ENCODE measurements around the gene MPP7. TPM values are rescaled to one million over a fixed set of nuclear protein-coding genes. Genes with fewer than 3 reads are reported as not detected.

MPP7 gene
- polyA plus RNA-seq, 1 experiment, result 0.94 TPM

- ChIA-PET POLR2A (no interaction called here), CTCF (no interaction called here)
- TF ChIP-seq CTCF (IDR thresholded peaks at IDR 0.05; ENCODE audit: low read depth, low read length), result no peak
These were observed 24.0 kb downstream of the MPP7 start for GRCh38 chr10:28278842-28279241.

GRCh38 chr10:28276384-28276783, 26.5 kb downstream of the MPP7 start:
- DNase-seq (ENCODE audit: low read depth, low spot score), result no peak
- no peak overlapping the region for H3K4me3 ChIP-seq (ENCODE audit: low read depth, low read length)
- H3K27me3 ChIP-seq (ENCODE audit: control insufficient read depth, insufficient read depth, low read length), result peaks cover 2% of the 10 kb centered on the region
- CTCF ChIA-PET, result interaction anchor here (0.6 to 1.5 kb wide), 2 partner anchors 17 to 117 kb away, joined by 4 read pairs; no protein-coding TSS in a partner anchor
- POLR2A ChIA-PET, result no interaction called here
- no peak for TF ChIP-seq CTCF (IDR thresholded peaks at IDR 0.05; ENCODE audit: low read depth, low read length)
- no peak overlapping the region for H3K27ac ChIP-seq (ENCODE audit: low read depth, low read length)
- H3K9me3 ChIP-seq (ENCODE audit: control insufficient read depth, insufficient read depth, low read length), result no peaks in the 10 kb centered on the region

More at GRCh38 chr10:28278842-28279241, 24.0 kb downstream of the MPP7 start:
- Histone ChIP-seq H3K9me3 (ENCODE audit: control insufficient read depth, insufficient read depth, low read length) (no peaks in the 10 kb centered on the region), H3K27ac (ENCODE audit: low read depth, low read length) (no peak overlapping the region), H3K27me3 (ENCODE audit: control insufficient read depth, insufficient read depth, low read length) (peaks cover 2% of the 10 kb centered on the region), H3K4me3 (ENCODE audit: low read depth, low read length) (no peak overlapping the region)
- DNase-seq (ENCODE audit: low read depth, low spot score), result no peak

GRCh38 chr10:28274475-28274874, 28.4 kb downstream of the MPP7 start:
- no peak overlapping the region for H3K27ac ChIP-seq (ENCODE audit: low read depth, low read length)
- no peak overlapping the region for H3K4me3 ChIP-seq (ENCODE audit: low read depth, low read length)
- no peak for TF ChIP-seq CTCF (IDR thresholded peaks at IDR 0.05; ENCODE audit: low read depth, low read length)
- H3K27me3 ChIP-seq (ENCODE audit: control insufficient read depth, insufficient read depth, low read length), result peaks cover 10% of the 10 kb centered on the region
- POLR2A ChIA-PET, result no interaction called here
- no peak for DNase-seq (ENCODE audit: low read depth, low spot score)
- CTCF ChIA-PET, result interaction anchor here (0.5 to 1.6 kb wide), 3 partner anchors 24 to 119 kb away, joined by 3 to 5 read pairs (median 3); no protein-coding TSS in a partner anchor
- no peaks in the 10 kb centered on the region for H3K9me3 ChIP-seq (ENCODE audit: control insufficient read depth, insufficient read depth, low read length)

- Histone ChIP-seq H3K9me3 (ENCODE audit: control insufficient read depth, insufficient read depth, low read length) (no peaks in the 10 kb centered on the region), H3K27me3 (ENCODE audit: control insufficient read depth, insufficient read depth, low read length) (peaks cover 8% of the 10 kb centered on the region), H3K27ac (ENCODE audit: low read depth, low read length) (no peak overlapping the region), H3K4me3 (ENCODE audit: low read depth, low read length) (no peak overlapping the region)
- no peak for DNase-seq (ENCODE audit: low read depth, low spot score)
- CTCF ChIA-PET, result interaction anchor here (1.6 kb wide), 1 partner anchor 121 kb away, joined by 5 read pairs; no protein-coding TSS in a partner anchor
- no peak for TF ChIP-seq CTCF (IDR thresholded peaks at IDR 0.05; ENCODE audit: low read depth, low read length)
- POLR2A ChIA-PET, result no interaction called here
These were observed 29.5 kb downstream of the MPP7 start for GRCh38 chr10:28273343-28273742.

- no peaks in the 10 kb centered on the region for H3K9me3 ChIP-seq (ENCODE audit: control insufficient read depth, insufficient read depth, low read length)
These were observed 32.9 kb downstream of the MPP7 start for GRCh38 chr10:28269842-28270456.

More at GRCh38 chr10:28269842-28270456, 32.9 kb downstream of the MPP7 start:
- ChIA-PET CTCF (no interaction called here), POLR2A (no interaction called here)
- TF ChIP-seq CTCF (IDR thresholded peaks at IDR 0.05; ENCODE audit: low read depth, low read length), result no peak
- Histone ChIP-seq H3K27ac (ENCODE audit: low read depth, low read length) (no peak overlapping the region), H3K4me3 (ENCODE audit: low read depth, low read length) (no peak overlapping the region), H3K27me3 (ENCODE audit: control insufficient read depth, insufficient read depth, low read length) (peaks cover 13% of the 10 kb centered on the region)
- no peak for DNase-seq (ENCODE audit: low read depth, low spot score)
